Embryonic facial prominence (tissue), 1 donor: ENCODE results near the gene CASKIN1.

Experiments
- DNase-seq: peaks from one replicate; pipeline ENCODE4 v3.0.0-alpha.2; 2016; ENCODE audit errors: extremely low spot score

CASKIN1 gene

DNA sequence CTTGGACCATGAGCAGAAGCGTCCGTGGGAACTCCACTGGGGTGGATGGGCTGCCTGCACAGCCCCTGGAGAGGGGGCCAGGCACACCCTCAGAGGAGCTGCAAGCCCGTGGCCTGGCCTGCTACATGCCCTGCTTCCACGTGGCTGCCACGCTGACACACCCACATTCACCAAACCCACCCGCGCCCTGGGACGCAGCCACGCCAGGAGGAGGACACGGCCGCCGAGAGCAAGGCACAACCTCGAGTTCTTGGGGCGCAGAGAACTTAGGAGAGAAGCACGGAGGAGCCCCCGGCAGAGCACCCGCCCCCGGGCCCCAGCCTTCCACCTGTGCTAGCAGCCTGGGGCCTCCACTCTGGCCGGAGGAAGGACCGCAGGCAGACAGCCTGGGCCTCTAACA is 18.8 kb downstream of the CASKIN1 start:
- no peak for DNase-seq

GRCh38 chr16:2177101-2177500 is 19.3 kb downstream of the CASKIN1 start:
- no peak for DNase-seq

DNA sequence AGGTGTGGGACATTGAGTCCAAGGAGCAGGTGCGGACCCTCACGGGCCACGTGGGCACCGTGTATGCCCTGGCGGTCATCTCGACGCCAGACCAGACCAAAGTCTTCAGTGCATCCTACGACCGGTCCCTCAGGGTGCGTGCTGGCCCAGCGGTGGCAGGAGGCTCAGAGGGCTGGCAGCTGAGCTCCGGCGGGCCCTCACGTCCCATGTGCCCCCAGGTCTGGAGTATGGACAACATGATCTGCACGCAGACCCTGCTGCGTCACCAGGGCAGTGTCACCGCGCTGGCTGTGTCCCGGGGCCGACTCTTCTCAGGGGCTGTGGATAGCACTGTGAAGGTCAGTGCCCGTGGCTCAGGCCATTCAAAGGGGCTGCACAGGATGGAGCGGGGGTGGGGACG is 20.4 kb downstream of the CASKIN1 start:
- no peak for DNase-seq

DNA sequence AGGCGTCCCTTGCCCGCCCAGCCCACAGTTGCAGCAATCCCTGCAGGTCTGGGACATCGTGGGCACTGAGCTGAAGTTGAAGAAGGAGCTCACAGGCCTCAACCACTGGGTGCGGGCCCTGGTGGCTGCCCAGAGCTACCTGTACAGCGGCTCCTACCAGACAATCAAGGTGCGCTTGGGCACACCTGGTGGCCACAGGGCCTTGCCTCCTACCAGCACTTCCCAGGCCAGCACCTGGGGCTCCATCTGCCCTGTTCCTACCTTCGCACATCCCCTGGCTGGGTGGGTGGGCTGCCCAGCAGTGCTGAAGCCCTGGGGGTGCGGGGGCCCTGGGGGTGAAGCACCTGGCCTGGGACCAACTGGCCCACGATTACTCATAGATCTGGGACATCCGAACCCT is 21.0 kb downstream of the CASKIN1 start:
- DNase-seq = no peak

- no peak for DNase-seq
Observed at GRCh38 chr16:2174396-2175131, 21.8 kb downstream of the CASKIN1 start.

- no peak for DNase-seq
Observed at GRCh38 chr16:2173916-2174315, 22.5 kb downstream of the CASKIN1 start.

DNA sequence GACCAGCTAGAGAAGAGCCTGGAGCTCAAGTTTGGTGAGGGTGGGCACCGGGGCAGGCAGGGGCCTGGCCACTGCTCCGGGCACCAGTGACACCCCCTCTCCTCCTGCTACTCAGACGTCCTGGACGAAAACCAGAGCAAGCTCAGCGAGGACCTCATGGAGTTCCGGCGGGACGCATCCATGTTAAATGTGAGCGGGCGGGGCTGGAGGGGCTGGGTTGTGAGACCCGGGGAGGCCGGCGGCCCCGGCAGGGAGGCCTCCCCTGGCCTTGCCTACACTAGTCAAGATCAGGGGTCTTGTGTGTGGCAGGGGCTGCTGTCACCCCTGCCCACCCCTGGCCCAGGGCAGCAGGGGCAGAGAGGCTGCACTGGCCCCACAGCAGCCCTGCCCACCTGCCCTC is 23.0 kb downstream of the CASKIN1 start:
- no peak for DNase-seq

DNA sequence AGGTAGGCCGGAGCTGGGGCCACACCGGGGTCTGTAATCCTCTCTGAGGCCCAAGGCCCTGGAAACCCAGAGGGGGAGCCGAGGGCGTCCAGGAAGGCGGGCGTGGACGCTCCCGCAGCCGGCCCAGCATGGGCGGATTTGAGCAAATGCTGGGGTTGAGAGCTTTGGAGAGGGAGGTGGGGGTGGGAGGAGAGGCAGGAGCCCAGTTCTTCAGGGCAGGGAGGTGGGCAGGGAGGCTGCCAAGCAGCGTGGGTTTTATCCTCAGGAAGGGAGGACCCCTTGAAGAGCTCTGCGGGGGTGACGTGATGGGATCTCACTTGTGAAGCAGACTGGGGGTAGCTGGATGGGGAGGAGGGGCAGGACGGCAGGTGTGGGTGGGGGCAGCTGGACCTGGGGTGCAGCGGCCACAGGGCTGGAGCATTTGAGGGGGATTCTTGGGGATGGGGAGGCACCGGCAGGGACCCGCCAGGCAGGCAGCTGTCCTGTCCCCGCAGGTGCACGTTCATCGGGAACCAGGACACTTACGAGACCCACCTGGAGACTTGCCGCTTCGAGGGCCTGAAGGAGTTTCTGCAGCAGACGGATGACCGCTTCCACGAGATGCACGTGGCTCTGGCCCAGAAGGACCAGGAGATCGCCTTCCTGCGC is 23.6 kb downstream of the CASKIN1 start:
- DNase-seq = no peak

- DNase-seq = no peak
Observed at GRCh38 chr16:2171601-2172178, 24.7 kb downstream of the CASKIN1 start.

DNA sequence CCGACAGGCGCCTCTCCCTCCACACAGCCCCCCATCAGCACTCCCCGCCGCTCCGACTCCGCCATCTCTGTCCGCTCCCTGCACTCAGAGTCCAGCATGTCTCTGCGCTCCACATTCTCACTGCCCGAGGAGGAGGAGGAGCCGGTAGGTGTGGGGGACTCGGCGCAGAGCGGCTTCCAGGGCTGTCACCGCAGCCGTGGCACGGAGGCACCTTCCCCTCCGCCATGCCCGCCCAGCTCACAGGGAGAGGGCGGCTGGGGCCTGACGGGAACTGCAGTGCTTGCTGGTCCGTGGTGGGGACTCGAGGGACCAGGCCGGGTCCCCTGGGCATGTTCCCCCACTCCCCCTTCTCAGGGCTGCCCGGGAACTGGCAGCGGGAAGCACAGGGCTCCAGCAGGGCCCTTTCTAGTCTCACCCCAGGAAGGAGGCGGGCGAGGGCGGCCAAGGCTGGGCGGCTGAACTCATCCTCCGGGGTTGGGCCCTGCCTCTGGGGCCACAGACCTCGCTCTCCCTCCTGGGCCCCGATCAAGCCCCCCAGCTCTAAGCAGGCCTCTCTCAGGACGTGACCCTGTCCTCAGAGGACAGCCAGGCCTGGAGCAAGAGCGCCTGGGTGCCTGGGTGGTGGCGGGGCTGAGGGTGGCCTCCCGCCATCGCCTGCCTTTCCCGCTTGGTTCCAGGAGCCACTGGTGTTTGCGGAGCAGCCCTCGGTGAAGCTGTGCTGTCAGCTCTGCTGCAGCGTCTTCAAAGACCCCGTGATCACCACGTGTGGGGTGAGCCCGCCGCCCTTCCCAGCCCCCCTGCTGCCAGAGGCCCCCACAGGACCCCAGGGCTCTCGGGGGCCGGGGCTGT is 25.6 kb downstream of the CASKIN1 start:
- DNase-seq = no peak

GRCh38 chr16:2170080-2170479 is 26.3 kb downstream of the CASKIN1 start:
- DNase-seq = no peak

DNA sequence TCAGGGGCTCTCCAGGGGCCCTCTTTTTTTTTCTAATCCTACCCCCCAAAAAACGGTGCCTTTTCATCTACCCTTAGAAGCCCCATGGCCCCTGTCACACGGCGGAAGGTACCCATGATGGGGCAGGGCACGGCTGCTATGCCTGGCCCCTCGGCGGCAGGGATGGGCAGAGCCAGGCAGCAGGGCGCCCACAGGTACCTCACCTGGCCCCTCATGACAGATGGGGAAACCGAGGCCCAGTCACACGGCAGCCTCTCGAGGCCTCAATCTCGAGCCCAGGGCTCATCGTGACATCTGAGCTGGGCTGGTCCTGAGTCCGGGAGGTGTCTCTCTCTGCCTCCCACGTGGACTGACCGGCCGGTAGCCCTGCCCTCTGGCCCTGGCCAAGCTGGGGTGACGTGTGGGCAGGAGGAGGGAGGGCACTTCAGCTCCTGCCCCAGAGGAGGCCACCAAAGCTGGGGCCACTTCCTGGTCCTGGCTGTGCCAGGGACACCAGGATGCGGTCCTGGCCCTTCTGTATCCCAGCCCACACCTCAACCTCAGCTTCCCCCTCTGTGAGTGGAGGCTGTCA is 29.3 kb downstream of the CASKIN1 start:
- DNase-seq = no peak

DNA sequence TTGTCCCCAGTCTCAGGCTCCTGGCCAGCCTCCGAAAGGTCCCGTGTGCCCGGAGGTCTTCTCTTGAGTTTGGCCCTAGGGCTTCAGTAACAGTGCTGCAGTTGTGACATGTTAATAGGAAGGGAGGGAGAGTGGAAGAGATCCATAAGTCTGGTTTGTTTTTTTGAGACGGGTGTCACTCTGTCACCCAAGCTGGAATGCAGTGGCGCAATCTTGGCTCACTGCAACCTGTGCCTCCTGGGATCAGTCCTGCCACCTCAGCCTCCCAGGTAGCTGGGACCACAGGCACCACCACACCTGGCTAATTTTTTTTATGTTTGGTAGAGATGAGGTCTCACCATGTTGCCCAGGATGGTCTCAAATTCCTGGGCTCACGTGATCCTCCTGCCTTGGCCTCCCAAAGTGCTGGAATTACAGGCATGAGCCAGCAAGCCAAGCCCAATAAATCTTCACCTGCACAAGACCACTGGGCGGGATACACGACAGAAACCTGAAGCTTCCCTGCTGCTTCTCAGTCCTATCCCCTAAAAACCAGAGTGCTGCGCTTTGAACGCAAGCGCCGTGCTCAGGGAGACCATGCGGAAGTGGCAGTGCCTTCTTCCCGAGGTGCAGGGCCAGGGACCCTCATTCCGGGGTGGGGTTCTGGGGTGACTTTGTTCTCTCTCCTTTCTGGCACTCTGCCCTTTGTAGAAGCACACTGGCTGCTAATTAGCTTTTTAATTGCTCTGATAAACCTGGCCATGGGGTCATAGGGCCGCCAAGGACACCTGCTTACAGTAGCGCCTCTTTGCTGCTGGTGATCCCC is 29.9 kb downstream of the CASKIN1 start:
- DNase-seq = no peak

- DNase-seq = no peak
Observed at GRCh38 chr16:2165861-2166260, 30.5 kb downstream of the CASKIN1 start.

GRCh38 chr16:2163211-2163881 is 33.1 kb downstream of the CASKIN1 start:
- DNase-seq = no peak

- DNase-seq = no peak
Observed at GRCh38 chr16:2162676-2163118, 33.7 kb downstream of the CASKIN1 start.

GRCh38 chr16:2161911-2162310 is 34.5 kb downstream of the CASKIN1 start:
- DNase-seq = no peak

GRCh38 chr16:2160915-2161551 is 35.4 kb downstream of the CASKIN1 start:
- DNase-seq = no peak

- no peak for DNase-seq
Observed at GRCh38 chr16:2159175-2159838, 37.1 kb downstream of the CASKIN1 start.
